Loucy (cell line): ENCODE measurements around the gene FFAR2.

Experiments used
- H2AFZ ChIP-seq: fragments of 200-600 bp; sonication (generic); 2 replicates; pipeline ENCODE4 v1.6.0; 2016; ENCODE audit warnings: antibody characterized with exemption, mild to moderate bottlenecking, low read length, moderate library complexity
- H3F3A ChIP-seq: fragments of 200-600 bp; 2 replicates; pipeline ENCODE4 v1.6.0; 2016; ENCODE audit warnings: antibody characterized with exemption, low read depth, mild to moderate bottlenecking
- H3K27me3 ChIP-seq: fragments of 200-600 bp; sonication (generic); 2 replicates; pipeline ENCODE4 v1.6.1; 2014; ENCODE audit warnings: low read length, mild to moderate bottlenecking; ENCODE audit not compliant: insufficient read depth, poor library complexity, severe bottlenecking
- H3K36me3 ChIP-seq: fragments of 200-600 bp; sonication (generic); 2 replicates; pipeline ENCODE4 v1.6.1; 2016; ENCODE audit warnings: low read length; ENCODE audit not compliant: insufficient read depth
- H3K4me1 ChIP-seq: fragments of 200-600 bp; sonication (generic); 2 replicates; pipeline ENCODE4 v1.5.1; 2014; ENCODE audit warnings: low read length, mild to moderate bottlenecking; ENCODE audit not compliant: insufficient read depth, poor library complexity, severe bottlenecking
- H3K4me2 ChIP-seq: fragments of 200-600 bp; sonication (generic); 2 replicates; pipeline ENCODE4 v1.6.0; 2014; ENCODE audit warnings: antibody characterized with exemption, low read length, low read depth, mild to moderate bottlenecking; ENCODE audit not compliant: poor library complexity, severe bottlenecking
- H3K4me3 ChIP-seq: fragments of 200-600 bp; sonication (generic); 2 replicates; pipeline ENCODE4 v1.5.1; 2014; ENCODE audit warnings: low read length, mild to moderate bottlenecking, mixed read lengths; ENCODE audit not compliant: poor library complexity, severe bottlenecking
- H3K79me2 ChIP-seq: fragments of 200-600 bp; sonication (generic); 2 replicates; pipeline ENCODE4 v1.6.1; 2014; ENCODE audit warnings: low read length; ENCODE audit not compliant: insufficient read depth
- H3K9ac ChIP-seq: fragments of 200-600 bp; sonication (generic); 2 replicates; pipeline ENCODE4 v1.6.0; 2014; ENCODE audit warnings: mild to moderate bottlenecking, low read depth, low read length, moderate library complexity; ENCODE audit not compliant: poor library complexity, severe bottlenecking
- H3K9me2 ChIP-seq: fragments of 200-600 bp; sonication (generic); replicated peaks from 2 replicates; pipeline ENCODE4 v1.6.1; 2016; ENCODE audit warnings: low read depth, low read length, mixed read lengths
- H3K9me3 ChIP-seq: fragments of 200-600 bp; sonication (generic); 2 replicates; pipeline ENCODE4 v1.6.1; 2014; ENCODE audit warnings: mild to moderate bottlenecking, antibody characterized with exemption, low read length, low read depth; ENCODE audit not compliant: insufficient read depth
- H4K20me1 ChIP-seq: fragments of 200-600 bp; sonication (generic); 2 replicates; pipeline ENCODE4 v1.6.0; 2014; ENCODE audit warnings: antibody characterized with exemption, low read length, mild to moderate bottlenecking; ENCODE audit not compliant: insufficient read depth, poor library complexity, severe bottlenecking
- EZH2phosphoT487 ChIP-seq: fragments of 200-600 bp; IDR thresholded peaks from 2 replicates; pipeline ENCODE4 v1.6.1; 2018; ENCODE audit warnings: antibody characterized with exemption, mild to moderate bottlenecking, moderate library complexity, borderline replicate concordance
- TF ChIP-seq, protein P1 (sequence below): fragments of 200-600 bp; sonication (generic); conservative IDR thresholded peaks from 2 replicates; pipeline ENCODE4 v1.5.1; 2014; ENCODE audit warnings: mild to moderate bottlenecking, antibody characterized with exemption, low read length

The FFAR2 gene

DNA sequence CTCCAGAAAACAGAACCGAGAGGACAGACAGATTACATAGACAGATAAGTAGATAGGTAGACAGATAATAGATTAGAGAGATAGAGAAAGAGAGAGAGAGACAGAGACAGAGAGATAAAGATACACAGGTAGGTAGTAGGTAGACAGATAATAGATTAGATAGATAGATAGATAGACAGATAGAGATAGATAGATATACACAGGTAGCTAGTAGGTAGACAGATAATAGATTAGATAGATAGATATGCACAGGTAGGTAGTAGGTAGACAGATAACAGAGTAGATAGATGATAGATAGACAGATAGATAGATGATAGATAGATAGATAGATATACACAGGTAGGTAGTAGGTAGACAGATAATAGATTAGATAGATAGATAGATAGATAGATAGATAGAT lies 10.1 kb downstream of the FFAR2 start:
- Histone ChIP-seq H2AFZ (no peak overlapping the region), H3F3A (peaks cover 10% of the 10 kb centered on the region), H4K20me1 (no peaks in the 10 kb centered on the region), H3K27me3 (no peaks in the 10 kb centered on the region), H3K9me3 (no peaks in the 10 kb centered on the region), H3K4me2 (no peak overlapping the region), H3K9ac (no peak overlapping the region), H3K4me1 (peaks cover 66% of the 10 kb centered on the region), H3K79me2 (no peaks in the 10 kb centered on the region), H3K4me3 (no peak overlapping the region), H3K9me2 (no peaks in the 10 kb centered on the region), H3K36me3 (no peaks in the 10 kb centered on the region)
- TF ChIP-seq EZH2phosphoT487, result no peak
- TF ChIP-seq, protein P1, sequence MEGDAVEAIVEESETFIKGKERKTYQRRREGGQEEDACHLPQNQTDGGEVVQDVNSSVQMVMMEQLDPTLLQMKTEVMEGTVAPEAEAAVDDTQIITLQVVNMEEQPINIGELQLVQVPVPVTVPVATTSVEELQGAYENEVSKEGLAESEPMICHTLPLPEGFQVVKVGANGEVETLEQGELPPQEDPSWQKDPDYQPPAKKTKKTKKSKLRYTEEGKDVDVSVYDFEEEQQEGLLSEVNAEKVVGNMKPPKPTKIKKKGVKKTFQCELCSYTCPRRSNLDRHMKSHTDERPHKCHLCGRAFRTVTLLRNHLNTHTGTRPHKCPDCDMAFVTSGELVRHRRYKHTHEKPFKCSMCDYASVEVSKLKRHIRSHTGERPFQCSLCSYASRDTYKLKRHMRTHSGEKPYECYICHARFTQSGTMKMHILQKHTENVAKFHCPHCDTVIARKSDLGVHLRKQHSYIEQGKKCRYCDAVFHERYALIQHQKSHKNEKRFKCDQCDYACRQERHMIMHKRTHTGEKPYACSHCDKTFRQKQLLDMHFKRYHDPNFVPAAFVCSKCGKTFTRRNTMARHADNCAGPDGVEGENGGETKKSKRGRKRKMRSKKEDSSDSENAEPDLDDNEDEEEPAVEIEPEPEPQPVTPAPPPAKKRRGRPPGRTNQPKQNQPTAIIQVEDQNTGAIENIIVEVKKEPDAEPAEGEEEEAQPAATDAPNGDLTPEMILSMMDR, result no peak

DNA sequence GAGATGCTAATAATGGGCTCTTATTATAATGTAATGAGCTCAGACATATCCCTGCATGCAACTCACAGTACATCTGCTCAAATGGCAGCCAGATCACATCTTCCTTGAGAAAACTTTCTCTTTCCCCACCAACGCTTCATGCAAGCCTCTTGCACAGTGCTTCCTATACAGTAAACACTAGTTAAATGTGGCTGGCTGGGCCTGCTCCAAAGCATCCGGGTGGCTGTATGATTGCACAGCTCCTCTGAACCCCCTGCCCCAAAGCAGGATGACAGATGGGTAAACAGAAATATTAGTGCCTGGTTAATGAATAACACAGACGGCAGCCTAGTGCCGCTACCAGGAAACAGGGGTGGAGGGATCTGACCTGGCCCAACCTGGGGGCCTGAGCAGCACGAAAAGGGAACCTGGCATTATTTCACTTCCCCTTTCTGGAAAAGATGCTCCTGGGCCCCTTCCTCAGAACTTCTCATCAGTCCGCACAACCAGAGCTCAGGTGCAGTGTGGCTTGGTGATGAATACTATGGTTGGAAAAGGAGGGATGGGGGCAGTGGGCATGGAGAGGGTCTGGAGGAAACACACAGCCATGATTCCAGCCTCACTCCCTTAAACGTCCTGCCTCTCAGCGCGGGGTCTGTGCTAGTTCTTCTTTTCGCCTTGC lies 10.8 kb downstream of the FFAR2 start:
- no peaks in the 10 kb centered on the region for H3K36me3 ChIP-seq
- no peaks in the 10 kb centered on the region for H3K79me2 ChIP-seq
- peaks cover 15% of the 10 kb centered on the region for H3F3A ChIP-seq
- no peaks in the 10 kb centered on the region for H3K9me2 ChIP-seq
- peak overlapping the region; percentile 12 for H3K9ac ChIP-seq
- no peaks in the 10 kb centered on the region for H3K27me3 ChIP-seq
- H3K4me3 ChIP-seq, result no peak overlapping the region
- no peak overlapping the region for H2AFZ ChIP-seq
- no peaks in the 10 kb centered on the region for H4K20me1 ChIP-seq
- H3K4me2 ChIP-seq, result peak overlapping the region; percentile 1
- no peak for TF ChIP-seq EZH2phosphoT487
- TF ChIP-seq, protein P1, result no peak
- H3K4me1 ChIP-seq, result peaks cover 73% of the 10 kb centered on the region
- no peaks in the 10 kb centered on the region for H3K9me3 ChIP-seq

DNA sequence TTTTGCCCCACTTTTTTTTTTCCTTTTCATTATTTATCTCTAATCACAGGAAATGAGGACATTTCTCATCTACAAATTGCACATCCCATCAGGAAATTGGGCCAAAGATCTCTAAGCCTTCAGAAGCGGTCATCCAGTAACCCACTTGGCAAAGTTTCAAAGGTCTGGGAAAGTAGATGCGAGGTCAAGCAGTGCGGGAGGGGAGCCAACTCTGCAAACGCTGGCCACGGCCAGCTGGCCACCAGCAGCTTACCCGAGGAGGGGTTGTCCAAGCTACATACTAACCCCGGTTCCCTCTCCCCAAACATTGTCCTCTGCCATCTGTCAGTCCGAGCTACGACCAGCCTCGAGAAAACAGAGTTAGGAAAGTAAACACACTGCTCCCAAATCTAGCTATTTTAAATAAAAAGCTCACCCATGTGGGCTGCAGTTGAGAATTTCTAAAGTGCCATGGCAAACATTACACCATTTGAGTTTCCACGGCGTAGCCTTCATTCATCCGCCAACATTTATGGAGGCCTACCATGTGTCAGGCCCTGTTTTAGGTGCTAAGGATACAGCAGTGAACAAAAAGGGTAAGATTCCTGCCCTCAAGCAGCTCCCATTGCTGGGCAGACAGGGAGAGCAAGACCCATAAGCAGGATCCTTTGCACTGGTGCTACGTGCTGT lies 11.5 kb downstream of the FFAR2 start:
- Histone ChIP-seq H3K79me2 (no peaks in the 10 kb centered on the region), H3K4me3 (no peak overlapping the region), H3F3A (peaks cover 15% of the 10 kb centered on the region), H4K20me1 (no peaks in the 10 kb centered on the region), H3K9ac (peak overlapping the region; percentile 12), H3K4me1 (peaks cover 78% of the 10 kb centered on the region), H3K36me3 (no peaks in the 10 kb centered on the region), H2AFZ (no peak overlapping the region), H3K9me2 (no peaks in the 10 kb centered on the region), H3K27me3 (no peaks in the 10 kb centered on the region), H3K4me2 (peak overlapping the region; percentile 1), H3K9me3 (no peaks in the 10 kb centered on the region)
- TF ChIP-seq, protein P1, result no peak
- no peak for TF ChIP-seq EZH2phosphoT487
